ENCODE data around the gene VAX1. TPM values are rescaled to one million over a fixed set of nuclear protein-coding genes. Genes with fewer than 3 reads are reported as not detected.

The VAX1 gene, protein sequence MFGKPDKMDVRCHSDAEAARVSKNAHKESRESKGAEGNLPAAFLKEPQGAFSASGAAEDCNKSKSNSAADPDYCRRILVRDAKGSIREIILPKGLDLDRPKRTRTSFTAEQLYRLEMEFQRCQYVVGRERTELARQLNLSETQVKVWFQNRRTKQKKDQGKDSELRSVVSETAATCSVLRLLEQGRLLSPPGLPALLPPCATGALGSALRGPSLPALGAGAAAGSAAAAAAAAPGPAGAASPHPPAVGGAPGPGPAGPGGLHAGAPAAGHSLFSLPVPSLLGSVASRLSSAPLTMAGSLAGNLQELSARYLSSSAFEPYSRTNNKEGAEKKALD
- polyA plus RNA-seq (2012; ENCODE audit: insufficient read length, low read depth) = not detected

DNA sequence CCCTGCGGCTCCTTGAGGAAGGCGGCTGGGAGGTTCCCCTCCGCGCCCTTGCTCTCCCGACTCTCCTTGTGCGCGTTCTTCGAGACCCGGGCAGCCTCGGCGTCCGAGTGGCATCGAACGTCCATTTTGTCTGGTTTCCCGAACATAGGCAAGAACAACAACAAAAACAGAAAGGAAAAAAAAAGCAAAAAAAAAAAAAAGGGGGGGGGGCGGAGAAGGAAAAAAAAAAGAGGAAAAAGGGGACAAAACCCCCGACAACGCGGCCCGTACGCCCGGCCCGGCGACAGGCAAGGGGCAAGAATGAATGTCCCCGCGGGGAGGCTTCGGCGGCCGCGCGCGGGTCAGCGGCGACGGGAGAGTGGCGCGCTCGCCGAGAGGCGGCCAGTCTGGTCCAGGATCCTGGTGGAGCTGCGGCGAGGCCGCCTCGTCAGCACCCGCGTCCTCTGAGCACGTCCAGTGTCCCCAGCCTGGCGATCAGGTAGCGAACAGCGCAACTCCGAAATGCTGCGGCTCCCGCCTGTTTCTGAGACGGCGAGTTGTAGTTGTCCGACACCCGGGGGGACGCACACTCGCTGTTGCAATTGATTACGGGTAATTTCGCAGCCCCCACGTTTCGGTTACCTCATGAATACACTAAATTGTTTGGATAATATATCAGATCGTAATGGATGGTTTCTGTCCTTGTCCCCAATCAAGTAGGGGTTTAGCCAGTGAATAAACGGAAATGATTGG is at the start of gene VAX1:
Gene VAX1 (minus strand): TSS at position 360 of the 732 bp plus-strand sequence. CDS start 214 bp downstream, at position 146.
- no peak for TF ChIP-seq SIN3A (IDR thresholded peaks at IDR 0.05; ENCODE audit: borderline replicate concordance, insufficient read depth, low read length)
- no peak for TF ChIP-seq POLR2AphosphoS5 (IDR thresholded peaks at IDR 0.05; ENCODE audit: low read depth, low read length)
- TF ChIP-seq, protein P1, sequence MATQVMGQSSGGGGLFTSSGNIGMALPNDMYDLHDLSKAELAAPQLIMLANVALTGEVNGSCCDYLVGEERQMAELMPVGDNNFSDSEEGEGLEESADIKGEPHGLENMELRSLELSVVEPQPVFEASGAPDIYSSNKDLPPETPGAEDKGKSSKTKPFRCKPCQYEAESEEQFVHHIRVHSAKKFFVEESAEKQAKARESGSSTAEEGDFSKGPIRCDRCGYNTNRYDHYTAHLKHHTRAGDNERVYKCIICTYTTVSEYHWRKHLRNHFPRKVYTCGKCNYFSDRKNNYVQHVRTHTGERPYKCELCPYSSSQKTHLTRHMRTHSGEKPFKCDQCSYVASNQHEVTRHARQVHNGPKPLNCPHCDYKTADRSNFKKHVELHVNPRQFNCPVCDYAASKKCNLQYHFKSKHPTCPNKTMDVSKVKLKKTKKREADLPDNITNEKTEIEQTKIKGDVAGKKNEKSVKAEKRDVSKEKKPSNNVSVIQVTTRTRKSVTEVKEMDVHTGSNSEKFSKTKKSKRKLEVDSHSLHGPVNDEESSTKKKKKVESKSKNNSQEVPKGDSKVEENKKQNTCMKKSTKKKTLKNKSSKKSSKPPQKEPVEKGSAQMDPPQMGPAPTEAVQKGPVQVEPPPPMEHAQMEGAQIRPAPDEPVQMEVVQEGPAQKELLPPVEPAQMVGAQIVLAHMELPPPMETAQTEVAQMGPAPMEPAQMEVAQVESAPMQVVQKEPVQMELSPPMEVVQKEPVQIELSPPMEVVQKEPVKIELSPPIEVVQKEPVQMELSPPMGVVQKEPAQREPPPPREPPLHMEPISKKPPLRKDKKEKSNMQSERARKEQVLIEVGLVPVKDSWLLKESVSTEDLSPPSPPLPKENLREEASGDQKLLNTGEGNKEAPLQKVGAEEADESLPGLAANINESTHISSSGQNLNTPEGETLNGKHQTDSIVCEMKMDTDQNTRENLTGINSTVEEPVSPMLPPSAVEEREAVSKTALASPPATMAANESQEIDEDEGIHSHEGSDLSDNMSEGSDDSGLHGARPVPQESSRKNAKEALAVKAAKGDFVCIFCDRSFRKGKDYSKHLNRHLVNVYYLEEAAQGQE (IDR thresholded peaks at IDR 0.05; ENCODE audit: insufficient read depth in 1 of 2, low read depth in 2 of 2, low read length in 2 of 2) = no peak
- no peak for TF ChIP-seq TAF1 (IDR thresholded peaks at IDR 0.05; ENCODE audit: borderline replicate concordance, insufficient read depth, low read length)

DNA sequence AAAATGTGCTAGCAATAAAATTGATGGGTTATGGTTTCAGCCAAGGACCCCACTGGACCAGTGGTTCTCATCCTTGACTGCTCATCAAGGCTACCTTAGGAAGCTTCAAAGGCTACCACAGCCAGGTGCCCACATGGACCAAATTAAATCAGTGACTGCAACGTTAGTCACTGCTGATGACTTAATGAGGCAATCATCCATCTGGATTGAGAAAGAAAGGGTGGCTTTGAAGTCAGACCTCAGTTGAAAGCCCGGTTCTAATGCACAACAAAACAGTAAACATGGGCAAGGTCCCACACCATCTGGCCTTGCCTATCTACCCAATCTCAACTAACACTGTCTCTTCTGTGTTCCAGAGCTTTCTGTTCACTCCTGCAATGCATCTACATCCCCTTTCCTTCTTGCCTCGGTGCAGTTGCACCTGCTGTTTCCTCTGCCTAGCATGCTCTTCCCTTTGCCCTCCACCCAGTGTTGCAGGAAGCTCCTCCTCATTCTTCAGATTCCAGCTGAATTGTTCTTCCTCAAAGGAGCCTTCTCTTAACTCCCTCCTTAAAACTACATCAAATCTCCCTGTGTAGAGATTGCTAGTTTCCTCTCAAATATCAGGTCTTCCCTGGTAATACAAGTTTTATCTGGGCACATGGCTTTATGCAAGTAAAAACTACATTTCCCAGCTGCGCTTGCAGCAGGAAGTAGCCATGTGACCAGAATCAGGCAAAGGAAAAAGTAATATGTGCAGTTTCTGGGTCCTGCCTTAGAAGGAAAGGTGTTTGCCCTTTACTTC is 49.0 kb upstream of the VAX1 start:
- TF ChIP-seq POLR2AphosphoS5 (IDR thresholded peaks at IDR 0.05; ENCODE audit: low read depth, low read length) (no peak), TAF1 (IDR thresholded peaks at IDR 0.05; ENCODE audit: borderline replicate concordance, insufficient read depth, low read length) (no peak), SIN3A (IDR thresholded peaks at IDR 0.05; ENCODE audit: borderline replicate concordance, insufficient read depth, low read length) (no peak), FOXP2 (optimal IDR thresholded peaks at IDR 0.05; ENCODE audit: borderline replicate concordance, extremely low read depth, extremely low read length, insufficient read depth) (no peak)
- TF ChIP-seq, protein P1 (IDR thresholded peaks at IDR 0.05; ENCODE audit: insufficient read depth in 1 of 2, low read depth in 2 of 2, low read length in 2 of 2) = no peak

DNA sequence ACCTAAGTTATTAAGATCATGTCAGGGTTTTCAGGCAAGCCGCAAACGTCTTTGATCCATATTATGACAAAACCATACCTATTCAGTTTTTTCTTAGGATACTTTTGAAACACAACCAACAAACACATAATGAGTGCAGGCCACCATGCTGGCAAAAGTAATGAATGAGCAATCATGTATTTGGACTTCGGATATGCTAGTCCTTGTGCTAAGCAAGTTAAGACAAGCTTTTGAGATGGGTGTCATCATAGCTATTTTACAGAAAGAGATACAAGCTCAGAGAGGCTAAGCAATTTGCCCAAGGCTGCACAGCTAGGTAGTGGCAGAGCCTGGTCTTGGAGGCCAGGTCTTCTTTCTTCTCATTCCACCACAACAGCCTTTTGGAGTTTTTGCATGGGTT is 46.8 kb upstream of the VAX1 start:
- TF ChIP-seq, protein P1 (IDR thresholded peaks at IDR 0.05; ENCODE audit: insufficient read depth in 1 of 2, low read depth in 2 of 2, low read length in 2 of 2) = no peak
- no peak for TF ChIP-seq SIN3A (IDR thresholded peaks at IDR 0.05; ENCODE audit: borderline replicate concordance, insufficient read depth, low read length)
- no peak for TF ChIP-seq TAF1 (IDR thresholded peaks at IDR 0.05; ENCODE audit: borderline replicate concordance, insufficient read depth, low read length)
- no peak for TF ChIP-seq POLR2AphosphoS5 (IDR thresholded peaks at IDR 0.05; ENCODE audit: low read depth, low read length)

DNA sequence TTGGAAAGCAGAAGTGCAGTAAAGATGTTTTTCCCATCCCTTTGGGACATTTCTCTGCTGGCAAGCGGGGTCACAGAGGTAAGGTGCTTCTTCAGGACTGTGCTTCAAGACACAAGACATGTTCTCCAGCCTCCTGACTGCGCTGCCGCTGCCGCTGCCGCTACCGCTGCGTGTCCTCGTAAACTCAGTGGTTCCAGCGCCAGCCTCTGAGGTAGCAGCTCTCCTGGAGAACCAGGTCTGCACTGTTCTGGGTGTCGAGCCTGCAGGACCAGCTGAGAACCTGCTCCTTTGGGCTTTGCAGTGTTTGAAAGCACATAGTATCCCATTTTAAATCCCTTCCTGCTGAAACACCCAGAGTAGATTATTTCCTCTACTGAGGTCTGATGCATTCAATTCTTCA is 46.2 kb upstream of the VAX1 start:
- TF ChIP-seq SIN3A (IDR thresholded peaks at IDR 0.05; ENCODE audit: borderline replicate concordance, insufficient read depth, low read length) (no peak), POLR2AphosphoS5 (IDR thresholded peaks at IDR 0.05; ENCODE audit: low read depth, low read length) (no peak), FOXP2 (optimal IDR thresholded peaks at IDR 0.05; ENCODE audit: borderline replicate concordance, extremely low read depth, extremely low read length, insufficient read depth) (no peak), TAF1 (IDR thresholded peaks at IDR 0.05; ENCODE audit: borderline replicate concordance, insufficient read depth, low read length) (no peak)
- TF ChIP-seq, protein P1 (IDR thresholded peaks at IDR 0.05; ENCODE audit: insufficient read depth in 1 of 2, low read depth in 2 of 2, low read length in 2 of 2) = no peak
